Activated CD4-positive, alpha-beta T cell treated with anti-CD3 and anti-CD28 coated beads for 36 hours (primary cell): ENCODE results near the gene ST6GALNAC1. TPM values are rescaled to one million over a fixed set of nuclear protein-coding genes. Genes with fewer than 3 reads are reported as not detected.
"Not testable (repeated sequence)": the region's sequence is repeated elsewhere in the genome, so short reads cannot be mapped to it uniquely, and the experiment has no call there.

Source experiments
- ATAC-seq: fragments of 200-7000 bp; cut with Tn5 transposase; one replicate; pipeline ENCODE4 v1.10.0; 2021; ENCODE audit warnings: mild to moderate bottlenecking, moderate library complexity
- CTCF ChIA-PET: fragments of 350-600 bp; sonication (Branson Sonifier 250); formaldehyde crosslinking; loops from one replicate; lab custom pipeline; 2021; ENCODE audit warnings: antibody characterized with exemption; lab: Charles Lee
- POLR2A ChIA-PET: fragments of 350-600 bp; sonication (Branson Sonifier 250); formaldehyde crosslinking; loops from one replicate; lab custom pipeline; 2021; ENCODE audit warnings: antibody characterized with exemption, inconsistent platforms; lab: Charles Lee
- DNase-seq: peaks from one replicate; pipeline ENCODE4 v3.0.0-alpha.2; 2020
- H3K27ac Mint-ChIP-seq: one replicate; pipeline ENCODE4 v1.8.0; 2021; ENCODE audit warnings: mixed read lengths
- H3K27me3 Mint-ChIP-seq: one replicate; pipeline ENCODE4 v1.8.0; 2021; ENCODE audit warnings: mixed read lengths
- H3K36me3 Mint-ChIP-seq: one replicate; pipeline ENCODE4 v1.8.0; 2021; ENCODE audit warnings: low read depth, mixed read lengths
- H3K4me1 Mint-ChIP-seq: one replicate; pipeline ENCODE4 v1.8.0; 2021; ENCODE audit warnings: mixed read lengths
- H3K4me3 Mint-ChIP-seq: one replicate; pipeline ENCODE4 v1.8.0; 2021; ENCODE audit warnings: mild to moderate bottlenecking, moderate library complexity, mixed read lengths
- H3K9me3 Mint-ChIP-seq: one replicate; pipeline ENCODE4 v1.8.0; 2021; ENCODE audit warnings: low read depth, mixed read lengths
- intact Hi-C, 2 experiments: fragments of 100-400 bp; cut with DNase I in 1 of 2; cut with micrococcal nuclease in 1 of 2; formaldehyde crosslinking; loops; one replicate each; pipeline versions ENCODE4 v1.14.2 to v1.15.1; 2022 to 2024; cut with DNase I, micrococcal nuclease
- total RNA-seq, 2 experiments: library from RNA; stranded (reverse); gene quantifications; one replicate each; pipeline ENCODE4 v1.2.3, GENCODE V29; 2021

The ST6GALNAC1 gene
- total RNA-seq, 2 experiments from 2014 or later = 0.88 to 0.89 TPM

DNA sequence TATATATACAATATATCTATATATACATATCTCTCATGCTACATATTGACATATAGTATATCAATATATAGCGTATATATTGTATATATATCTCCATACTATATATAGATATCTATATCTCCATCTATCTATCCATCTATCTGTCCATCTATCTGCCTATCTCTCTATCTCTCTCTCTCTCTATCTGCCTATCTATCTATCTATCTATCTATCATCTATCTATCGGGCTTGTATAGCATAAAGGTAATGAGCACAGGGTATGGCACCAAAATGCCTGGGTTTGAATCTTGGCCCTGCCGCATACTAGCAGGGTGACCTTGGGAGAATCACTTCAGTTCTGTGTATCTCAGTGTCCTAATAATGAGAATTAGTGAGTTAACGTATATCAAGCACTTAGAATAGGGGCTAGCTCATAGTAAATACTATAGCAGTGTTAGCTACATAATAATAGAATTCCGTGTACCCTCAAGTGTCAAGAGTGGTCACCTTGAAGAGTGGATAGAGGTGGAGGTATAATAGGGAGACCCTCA is 1.5 kb downstream of the ST6GALNAC1 start:
- no peaks in the 10 kb centered on the region for H3K9me3 Mint-ChIP-seq
- H3K4me1 Mint-ChIP-seq = peaks cover 17% of the 10 kb centered on the region
- H3K4me3 Mint-ChIP-seq = no peak overlapping the region
- ATAC-seq (no peak), DNase-seq (no peak)
- intact Hi-C loops = no loop called here
- peaks cover 3% of the 10 kb centered on the region for H3K27me3 Mint-ChIP-seq
- no peaks in the 10 kb centered on the region for H3K36me3 Mint-ChIP-seq
- CTCF ChIA-PET = interaction anchor here (0.6 kb wide), 1 partner anchor 25 kb away, joined by 3 read pairs; no protein-coding TSS in a partner anchor
- POLR2A ChIA-PET = no interaction called here
- no peak overlapping the region for H3K27ac Mint-ChIP-seq

DNA sequence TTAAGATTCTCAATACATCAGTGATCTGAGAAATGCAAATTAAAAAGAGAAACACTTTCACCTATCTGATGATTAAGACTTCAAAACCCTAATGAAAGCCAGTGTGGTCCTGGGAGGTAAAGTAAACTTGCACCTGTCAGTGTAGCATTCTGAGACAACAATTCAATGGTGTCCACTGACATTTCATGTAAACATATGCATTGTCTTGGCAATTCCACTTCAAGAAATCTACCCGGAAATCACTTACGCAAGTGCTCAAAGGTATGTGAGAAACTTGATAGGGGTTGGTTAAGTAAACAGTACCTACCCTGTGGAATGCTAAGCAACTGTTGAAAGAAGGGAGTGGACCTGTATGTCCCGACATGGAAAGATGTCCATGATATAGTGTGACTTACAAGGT is 2.1 kb downstream of the ST6GALNAC1 start:
- peaks cover 3% of the 10 kb centered on the region for H3K27me3 Mint-ChIP-seq
- peaks cover 17% of the 10 kb centered on the region for H3K4me1 Mint-ChIP-seq
- no peaks in the 10 kb centered on the region for H3K9me3 Mint-ChIP-seq
- no peak overlapping the region for H3K27ac Mint-ChIP-seq
- intact Hi-C loops = no loop called here
- no peaks in the 10 kb centered on the region for H3K36me3 Mint-ChIP-seq
- ChIA-PET POLR2A (no interaction called here), CTCF (interaction anchor here (2.5 kb wide), 1 partner anchor 17 kb away, joined by 8 read pairs; no protein-coding TSS in a partner anchor)
- DNase-seq (no peak), ATAC-seq (no peak)
- no peak overlapping the region for H3K4me3 Mint-ChIP-seq

DNA sequence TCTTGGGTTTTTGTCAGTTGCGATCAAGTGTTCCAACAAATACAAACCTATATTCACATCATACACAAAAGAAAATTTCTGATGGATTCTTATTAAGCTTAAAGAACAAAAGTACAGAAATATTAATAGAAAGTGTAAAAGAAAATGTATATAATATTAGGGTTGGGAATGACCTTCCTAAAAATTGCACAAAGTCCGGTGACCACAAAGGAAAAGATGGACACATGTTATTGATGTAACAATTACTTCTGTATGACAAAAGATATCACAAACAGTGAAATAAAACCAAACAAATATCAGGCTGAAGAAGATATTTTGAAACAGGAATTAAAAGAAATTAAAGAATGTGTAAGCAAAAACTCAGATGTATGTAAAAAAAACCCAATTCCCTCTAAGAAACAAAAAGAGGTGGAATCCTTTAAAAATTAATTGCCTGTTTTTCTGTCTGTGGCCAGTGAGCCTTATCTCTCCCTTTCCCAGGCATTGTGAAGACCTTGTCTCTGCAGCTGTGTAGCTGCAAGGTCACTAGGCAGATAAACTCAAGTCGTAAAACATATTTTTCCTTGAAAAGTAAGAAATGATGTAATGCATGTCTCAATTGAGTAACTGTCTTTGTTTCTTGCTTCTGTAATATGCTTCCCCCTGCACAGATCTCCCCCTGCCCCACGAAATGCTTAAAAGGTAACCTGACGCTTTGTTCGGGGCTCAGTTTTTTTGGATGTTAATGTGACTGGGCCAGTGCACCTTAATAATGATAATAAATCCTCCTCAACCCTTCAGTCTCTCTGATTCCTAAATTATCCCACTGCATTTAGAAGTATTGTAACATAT is 2.8 kb downstream of the ST6GALNAC1 start:
- CTCF ChIA-PET = interaction anchor here (0.5 to 2.5 kb wide), 3 partner anchors 16 to 173 kb away, joined by 3 to 8 read pairs (median 3); partner anchors contain the start of gene AANAT
- POLR2A ChIA-PET = no interaction called here

DNA sequence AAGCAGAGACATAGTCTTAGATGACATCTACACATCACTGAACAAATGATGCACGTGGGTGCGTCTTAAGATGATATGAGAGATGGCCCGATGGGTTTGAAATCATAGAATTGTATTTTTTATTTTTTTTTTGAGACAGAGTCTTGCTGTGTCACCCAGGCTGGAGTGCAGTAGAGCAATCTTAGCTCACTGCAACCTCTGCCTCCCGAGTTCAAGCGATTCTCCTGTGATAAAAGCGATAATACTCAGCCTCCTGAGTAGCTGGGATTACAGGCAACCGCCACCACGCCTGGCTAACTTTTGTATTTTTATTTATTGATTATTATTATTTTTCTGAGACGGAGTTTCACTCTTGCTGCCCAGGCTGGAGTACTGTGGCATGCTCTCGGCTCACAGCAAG is 5.3 kb downstream of the ST6GALNAC1 start:
- Mint-ChIP-seq H3K4me3 (no peak overlapping the region), H3K27me3 (no peaks in the 10 kb centered on the region), H3K27ac (no peak overlapping the region), H3K9me3 (no peaks in the 10 kb centered on the region), H3K4me1 (peaks cover 4% of the 10 kb centered on the region), H3K36me3 (no peaks in the 10 kb centered on the region)
- no peak for DNase-seq
- CTCF ChIA-PET = interaction anchor here (0.6 to 1.3 kb wide), 2 partner anchors 14 to 35 kb away, joined by 3 to 5 read pairs; no protein-coding TSS in a partner anchor
- intact Hi-C loops = no loop called here
- no peak for ATAC-seq
- POLR2A ChIA-PET = no interaction called here

More for the DNA sequence above, 2.8 kb downstream of the ST6GALNAC1 start:
- Mint-ChIP-seq H3K4me1 (peaks cover 17% of the 10 kb centered on the region), H3K4me3 (no peak overlapping the region), H3K36me3 (no peaks in the 10 kb centered on the region), H3K27me3 (peaks cover 3% of the 10 kb centered on the region), H3K27ac (no peak overlapping the region), H3K9me3 (no peaks in the 10 kb centered on the region)
- intact Hi-C loops = no loop called here
- no peak for DNase-seq
- no peak for ATAC-seq

DNA sequence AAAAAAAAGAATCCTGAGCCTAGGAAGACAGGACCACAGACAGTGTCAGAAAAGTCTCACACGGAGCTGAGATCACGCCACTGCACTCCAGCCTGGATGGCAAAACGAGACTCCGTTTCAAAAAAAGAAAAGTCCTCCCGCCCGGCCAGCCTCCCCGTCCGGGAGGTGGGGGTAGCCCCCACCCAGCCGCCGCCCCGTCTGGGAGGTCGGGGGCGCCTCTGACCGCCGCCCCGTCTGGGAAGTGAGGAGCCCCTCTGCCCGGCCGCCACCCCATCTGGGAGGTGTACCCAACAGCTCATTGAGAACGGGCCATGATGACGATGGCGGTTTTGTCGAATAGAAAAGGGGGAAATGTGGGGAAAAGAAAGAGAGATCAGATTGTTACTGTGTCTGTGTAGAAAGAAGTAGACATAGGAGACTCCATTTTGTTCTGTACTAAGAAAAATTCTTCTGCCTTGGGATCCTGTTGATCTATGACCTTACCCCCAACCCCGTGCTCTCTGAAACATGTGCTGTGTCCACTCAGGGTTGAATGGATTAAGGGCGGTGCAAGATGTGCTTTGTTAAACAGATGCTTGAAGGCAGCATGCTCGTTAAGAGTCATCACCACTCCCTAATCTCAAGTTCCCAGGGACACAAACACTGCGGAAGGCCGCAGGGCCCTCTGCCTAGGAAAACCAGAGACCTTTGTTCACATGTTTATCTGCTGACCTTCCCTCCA is 6.9 kb downstream of the ST6GALNAC1 start:
- POLR2A ChIA-PET, H3K4me3 Mint-ChIP-seq, H3K27ac Mint-ChIP-seq, H3K9me3 Mint-ChIP-seq, H3K36me3 Mint-ChIP-seq, ATAC-seq, H3K27me3 Mint-ChIP-seq, intact Hi-C loops, CTCF ChIA-PET, H3K4me1 Mint-ChIP-seq, DNase-seq: not testable (repeated sequence)

DNA sequence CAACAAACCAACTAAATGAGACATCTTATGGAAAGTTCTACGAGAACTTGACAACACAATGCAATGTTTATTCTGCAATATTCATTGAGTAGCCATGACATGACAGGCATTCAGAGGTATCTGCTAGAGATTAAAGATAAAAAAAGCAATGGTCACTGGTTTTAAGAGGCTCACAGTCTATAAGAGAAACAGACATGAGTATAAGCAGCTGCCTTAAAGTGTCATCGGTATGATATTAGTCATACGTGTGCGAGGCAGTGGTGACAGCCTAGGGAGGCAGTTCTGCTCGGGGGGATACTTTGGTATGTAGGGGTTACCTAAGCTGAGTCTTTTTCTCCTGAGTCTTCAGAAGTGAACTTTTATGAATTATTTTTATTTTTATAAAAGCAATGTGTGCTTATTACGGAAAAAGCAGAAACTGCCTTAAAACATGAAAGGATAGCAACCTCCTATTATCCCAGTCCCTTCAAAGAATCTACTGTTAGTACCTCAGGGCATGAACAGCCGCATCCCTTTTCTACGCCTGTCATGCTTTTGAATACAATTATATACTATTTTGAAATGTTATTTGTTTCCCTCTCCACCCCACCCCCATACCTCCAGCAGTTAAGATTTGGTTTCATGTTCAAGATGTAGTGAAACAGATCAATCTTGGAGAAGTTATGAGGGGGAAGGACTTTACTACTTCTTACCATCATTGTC is 7.7 kb downstream of the ST6GALNAC1 start:
- POLR2A ChIA-PET = no interaction called here
- Mint-ChIP-seq H3K9me3 (no peaks in the 10 kb centered on the region), H3K4me3 (no peak overlapping the region), H3K36me3 (no peaks in the 10 kb centered on the region), H3K27me3 (no peaks in the 10 kb centered on the region), H3K4me1 (no peaks in the 10 kb centered on the region), H3K27ac (no peak overlapping the region)
- CTCF ChIA-PET = interaction anchor here (1.3 to 3.2 kb wide), 2 partner anchors 12 to 113 kb away, joined by 4 to 21 read pairs; no protein-coding TSS in a partner anchor
- DNase-seq (no peak), ATAC-seq (peak; percentile 42)
- intact Hi-C loops = no loop called here

DNA sequence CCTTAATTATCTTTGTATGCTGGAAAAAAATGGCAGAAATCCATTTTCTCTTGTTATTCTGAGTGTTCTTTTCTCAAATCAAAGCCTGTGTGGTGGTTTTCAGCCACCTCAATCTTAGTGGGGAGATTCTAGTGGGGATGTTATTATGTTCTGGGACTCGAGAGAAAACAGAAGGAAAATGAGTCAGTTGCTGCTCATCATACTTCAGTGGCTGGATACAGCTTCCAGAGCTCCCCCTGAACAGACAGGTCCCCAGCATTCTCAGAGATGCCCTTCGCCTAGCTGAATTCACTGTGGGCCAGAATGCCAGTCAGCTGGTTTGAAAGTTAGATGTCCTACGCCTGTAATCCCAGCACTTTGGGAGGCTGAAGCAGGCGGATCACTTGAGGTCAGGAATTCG is 8.5 kb downstream of the ST6GALNAC1 start:
- intact Hi-C loops = no loop called here
- CTCF ChIA-PET = interaction anchor here (0.6 to 3.2 kb wide), 3 partner anchors 11 to 182 kb away, joined by 4 to 21 read pairs (median 5); no protein-coding TSS in a partner anchor
- Mint-ChIP-seq H3K27ac (no peak overlapping the region), H3K4me1 (no peaks in the 10 kb centered on the region), H3K27me3 (no peaks in the 10 kb centered on the region), H3K36me3 (no peaks in the 10 kb centered on the region), H3K9me3 (no peaks in the 10 kb centered on the region), H3K4me3 (no peak overlapping the region)
- POLR2A ChIA-PET = interaction anchor here (0.7 kb wide), 2 partner anchors 37 to 300 kb away, joined by 3 to 4 read pairs; no protein-coding TSS in a partner anchor
- DNase-seq (no peak), ATAC-seq (no peak)

DNA sequence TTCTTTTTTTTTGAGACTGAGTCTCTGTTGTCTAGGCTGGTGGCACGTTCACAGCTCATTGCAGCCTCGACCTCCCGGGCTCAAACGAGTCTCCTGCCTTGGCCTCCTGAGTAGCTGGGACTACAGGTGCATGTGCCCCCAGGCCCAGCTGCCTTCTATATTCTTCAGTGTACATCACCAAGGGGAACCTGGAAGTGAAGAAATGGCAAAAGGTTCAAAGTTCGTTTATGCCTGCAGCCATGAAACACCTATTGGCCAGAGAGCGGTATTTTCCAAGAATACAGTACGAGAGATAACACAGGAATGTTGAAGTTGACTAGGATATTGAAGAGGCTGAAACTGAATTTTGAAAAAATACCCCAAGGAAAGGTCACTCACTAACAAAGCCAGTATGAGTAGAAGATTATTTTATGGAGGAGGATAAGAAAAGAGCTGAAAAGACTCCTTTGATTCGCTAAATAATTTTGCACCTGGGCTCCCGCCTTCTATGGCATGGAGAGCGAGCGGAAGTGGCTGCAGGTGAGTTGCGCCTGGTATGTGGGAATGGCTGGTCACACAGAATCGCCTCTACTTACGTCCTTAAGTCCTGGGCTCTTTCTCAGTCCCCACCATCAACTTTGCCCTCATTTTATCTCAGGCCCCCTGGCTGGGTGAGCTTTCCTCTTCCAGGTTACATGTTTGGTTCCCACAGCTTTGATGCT is 9.8 kb downstream of the ST6GALNAC1 start:
- Mint-ChIP-seq H3K36me3 (no peaks in the 10 kb centered on the region), H3K27ac (no peak overlapping the region), H3K9me3 (no peaks in the 10 kb centered on the region), H3K4me3 (no peak overlapping the region), H3K4me1 (no peaks in the 10 kb centered on the region), H3K27me3 (no peaks in the 10 kb centered on the region)
- DNase-seq (no peak), ATAC-seq (no peak)
- POLR2A ChIA-PET = no interaction called here
- CTCF ChIA-PET = interaction anchor here (0.6 to 3.2 kb wide), 3 partner anchors 10 to 248 kb away, joined by 3 to 21 read pairs (median 4); no protein-coding TSS in a partner anchor
- intact Hi-C loops = no loop called here

DNA sequence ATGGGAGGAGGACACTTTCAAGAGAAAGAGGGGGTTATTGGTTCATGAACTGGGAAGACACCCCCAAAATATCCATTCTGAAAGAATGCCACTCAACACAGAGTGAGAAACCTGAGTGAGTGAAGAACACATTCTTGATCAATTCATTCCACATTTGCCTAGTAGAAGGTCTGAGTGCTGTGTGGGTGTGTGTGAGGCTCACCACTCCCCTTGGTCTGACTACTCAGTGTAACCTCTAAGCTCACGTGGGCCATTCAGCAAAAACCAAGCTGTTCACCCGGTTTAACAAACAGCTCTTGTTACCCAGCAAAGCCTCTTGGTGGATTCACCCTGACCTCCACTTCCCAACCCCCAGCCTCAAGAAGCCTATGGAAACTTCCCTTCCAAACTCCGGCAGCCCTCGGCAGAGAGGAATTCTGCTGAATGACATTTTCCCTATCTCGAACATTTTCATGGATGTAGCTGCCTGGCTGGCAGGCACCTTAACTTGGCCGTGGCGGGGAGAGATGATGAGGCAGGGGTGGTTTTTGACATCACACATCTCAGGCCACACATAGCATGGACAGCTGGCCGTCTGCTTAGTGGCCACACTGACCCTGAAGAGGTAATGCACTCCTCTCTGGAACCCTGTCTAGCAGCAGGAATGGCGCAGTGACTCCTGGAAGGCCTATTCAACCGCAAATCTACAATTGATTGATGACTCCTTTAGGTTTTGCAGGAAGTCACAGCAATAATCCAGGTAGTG is 11.6 kb downstream of the ST6GALNAC1 start:
- no peaks in the 10 kb centered on the region for H3K36me3 Mint-ChIP-seq
- ATAC-seq = no peak
- H3K27ac Mint-ChIP-seq = no peak overlapping the region

DNA sequence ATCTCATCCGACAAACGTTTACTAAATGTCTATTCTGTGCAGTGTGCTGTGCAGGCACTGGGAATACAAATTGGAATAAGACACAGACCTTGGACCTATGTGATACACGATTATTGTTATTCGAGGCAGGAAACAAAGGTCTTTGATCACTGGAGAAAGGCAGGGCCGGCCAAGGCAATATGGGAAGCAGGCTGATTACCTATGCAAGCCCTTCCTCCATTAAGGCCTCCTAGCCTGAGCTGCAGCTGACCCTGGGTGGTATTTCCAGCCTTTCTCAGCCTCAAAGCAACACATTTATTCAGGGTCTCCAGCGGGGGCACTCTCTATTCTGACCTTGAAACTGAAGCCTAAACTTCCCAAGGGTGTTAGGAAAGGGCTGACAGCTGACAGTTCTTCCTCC is 13.4 kb downstream of the ST6GALNAC1 start:
- no peak for ATAC-seq
- Mint-ChIP-seq H3K9me3 (no peaks in the 10 kb centered on the region), H3K27ac (no peak overlapping the region), H3K4me3 (no peak overlapping the region), H3K36me3 (no peaks in the 10 kb centered on the region), H3K27me3 (no peaks in the 10 kb centered on the region), H3K4me1 (no peaks in the 10 kb centered on the region)
- no peak for DNase-seq
- ChIA-PET POLR2A (no interaction called here), CTCF (no interaction called here)
- intact Hi-C loops = no loop called here

More for the DNA sequence above, 11.6 kb downstream of the ST6GALNAC1 start:
- ChIA-PET POLR2A (no interaction called here), CTCF (interaction anchor here (1.4 kb wide), 1 partner anchor 9 kb away, joined by 4 read pairs; no protein-coding TSS in a partner anchor)
- no peak for DNase-seq
- Mint-ChIP-seq H3K4me1 (no peaks in the 10 kb centered on the region), H3K27me3 (no peaks in the 10 kb centered on the region), H3K4me3 (no peak overlapping the region), H3K9me3 (no peaks in the 10 kb centered on the region)
- intact Hi-C loops = no loop called here
